Activated T-helper 17 cell treated with anti-CD3 and anti-CD28 coated beads, Interleukin-2, amount 50 U/mL, for 72 hours (primary cell): Measurements from ENCODE around the gene DNAI1. TPM values are rescaled to one million over a fixed set of nuclear protein-coding genes. Genes with fewer than 3 reads are reported as not detected.
"Not testable (repeated sequence)": the region's sequence is repeated elsewhere in the genome, so short reads cannot be mapped to it uniquely, and the experiment has no call there.

Experiments used
- ATAC-seq: fragments of 150-1000 bp; cut with Tn5 transposase; replicated peaks from 2 replicates; pipeline ENCODE4 v1.10.0; 2021; ENCODE audit warnings: mild to moderate bottlenecking, moderate library complexity
- H3K27ac Mint-ChIP-seq: one replicate; pipeline ENCODE4 v1.8.0; 2022; ENCODE audit warnings: mixed read lengths
- H3K27me3 Mint-ChIP-seq: one replicate; pipeline ENCODE4 v1.8.0; 2022; ENCODE audit warnings: mixed read lengths
- H3K36me3 Mint-ChIP-seq: one replicate; pipeline ENCODE4 v1.8.0; 2022; ENCODE audit warnings: low read depth, mild to moderate bottlenecking, mixed read lengths
- H3K4me1 Mint-ChIP-seq: one replicate; pipeline ENCODE4 v1.8.0; 2022; ENCODE audit warnings: mixed read lengths
- H3K4me3 Mint-ChIP-seq: one replicate; pipeline ENCODE4 v1.8.0; 2022; ENCODE audit warnings: mild to moderate bottlenecking, mixed read lengths
- H3K9me3 Mint-ChIP-seq: one replicate; pipeline ENCODE4 v1.8.0; 2022; ENCODE audit warnings: mixed read lengths
- total RNA-seq, 2 donors: library from RNA; stranded (reverse); gene quantifications; one replicate each; pipeline ENCODE4 v1.2.3, GENCODE V29; 2022

The DNAI1 gene
- not detected for total RNA-seq

DNA sequence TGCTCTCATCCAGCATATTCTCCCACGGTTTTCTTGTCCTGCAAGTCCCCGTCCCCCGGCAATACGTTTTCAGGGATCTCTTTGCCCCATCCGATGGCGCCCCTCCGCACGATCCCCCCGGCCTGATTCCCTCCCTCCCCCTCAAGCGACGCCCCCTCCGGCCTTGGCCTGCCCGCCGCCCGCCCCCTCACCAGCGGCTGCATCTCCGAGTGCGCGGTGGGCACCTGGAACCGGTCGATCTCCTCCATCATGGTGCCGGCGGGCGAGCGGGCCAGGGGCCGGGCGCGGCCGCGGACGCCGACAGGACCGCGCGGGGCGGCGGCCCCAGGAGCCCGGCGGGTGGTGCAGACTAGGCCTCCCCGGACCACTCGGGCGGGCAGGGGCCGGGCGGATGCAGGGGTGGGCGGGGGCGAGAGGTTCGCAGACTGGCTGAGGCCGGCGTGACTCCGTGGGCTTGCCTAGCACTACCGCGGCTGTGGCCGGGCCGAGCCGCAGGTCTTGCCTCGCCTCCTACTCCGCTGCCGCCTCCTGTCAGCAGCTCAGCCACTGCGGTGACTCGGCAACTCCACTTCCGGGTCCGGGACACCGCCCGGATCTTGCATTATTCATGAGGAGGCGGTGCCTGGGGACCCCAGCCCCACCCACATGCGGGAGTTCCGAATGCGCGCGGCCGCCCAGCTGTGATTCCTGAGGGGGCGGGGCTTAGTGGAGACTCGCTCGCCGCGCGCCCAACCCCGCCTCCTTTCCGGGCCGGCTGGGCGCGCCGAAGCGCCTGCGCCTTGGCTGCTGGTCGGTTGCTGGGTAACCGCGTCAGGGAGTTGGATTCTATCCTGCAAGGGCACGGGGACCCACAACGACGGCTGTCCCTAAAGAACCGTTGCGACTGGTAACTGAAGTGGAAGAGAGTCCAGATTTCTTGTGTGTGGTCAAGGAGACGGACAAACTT is at the start of gene DNAI1, which contains the start of gene FAM219A:
Gene DNAI1 (plus strand): TSS at position 793 of the 946 bp plus-strand sequence. CDS start 201 bp downstream, outside the sequence.
Gene FAM219A (minus strand): TSS at position 558 of the 946 bp plus-strand sequence. CDS start 307 bp downstream, at position 251.
- Mint-ChIP-seq H3K4me3 (peak within 1 kb of the TSS; percentile 90), H3K36me3 (no peaks in the 10 kb centered on the region), H3K9me3 (no peaks in the 10 kb centered on the region), H3K27me3 (peaks cover 4% of the 10 kb centered on the region), H3K4me1 (peaks cover 37% of the 10 kb centered on the region), H3K27ac (peak within 1 kb of the TSS; percentile 85)
- peak; percentile 95 for ATAC-seq

- Mint-ChIP-seq H3K4me3 (no peak overlapping the region), H3K36me3 (no peaks in the 10 kb centered on the region), H3K27me3 (no peaks in the 10 kb centered on the region), H3K27ac (no peak overlapping the region), H3K9me3 (peaks cover 4% of the 10 kb centered on the region), H3K4me1 (no peaks in the 10 kb centered on the region)
- no peak for ATAC-seq
Measured at GRCh38 chr9:34409154-34409553, 49.5 kb upstream of the DNAI1 start.

DNA sequence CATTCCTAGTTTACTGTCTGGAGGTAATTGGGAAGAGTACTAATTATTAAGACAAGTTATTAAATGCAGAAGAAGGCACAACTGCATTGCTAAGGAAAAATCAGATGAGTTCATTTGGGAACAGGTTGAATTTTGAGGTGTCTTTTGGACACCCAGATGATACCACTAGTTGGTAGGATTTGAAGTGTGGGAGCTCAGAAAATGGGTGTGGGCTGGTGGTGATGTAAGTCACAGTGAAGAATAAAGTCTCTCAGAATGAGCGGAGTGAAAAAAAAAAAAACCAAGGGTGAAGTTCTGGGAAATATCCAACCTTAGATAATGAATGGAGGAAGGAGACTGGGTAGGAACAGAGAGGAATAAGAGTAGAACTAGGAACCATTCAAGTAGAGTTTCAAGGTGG is 46.3 kb upstream of the DNAI1 start:
- H3K27me3 Mint-ChIP-seq, result no peaks in the 10 kb centered on the region
- no peaks in the 10 kb centered on the region for H3K4me1 Mint-ChIP-seq
- H3K36me3 Mint-ChIP-seq, result no peaks in the 10 kb centered on the region
- H3K4me3 Mint-ChIP-seq, result no peak overlapping the region
- peaks cover 4% of the 10 kb centered on the region for H3K9me3 Mint-ChIP-seq
- ATAC-seq, result no peak
- no peak overlapping the region for H3K27ac Mint-ChIP-seq

GRCh38 chr9:34413231-34413852 is 45.3 kb upstream of the DNAI1 start:
- H3K36me3 Mint-ChIP-seq, result no peaks in the 10 kb centered on the region
- peaks cover 4% of the 10 kb centered on the region for H3K9me3 Mint-ChIP-seq
- H3K4me1 Mint-ChIP-seq, result peaks cover 1% of the 10 kb centered on the region
- H3K4me3 Mint-ChIP-seq, result no peak overlapping the region
- no peak for ATAC-seq
- H3K27ac Mint-ChIP-seq, result no peak overlapping the region
- H3K27me3 Mint-ChIP-seq, result no peaks in the 10 kb centered on the region

GRCh38 chr9:34417734-34418133 is 40.9 kb upstream of the DNAI1 start:
- Mint-ChIP-seq H3K9me3 (peaks cover 1% of the 10 kb centered on the region), H3K27me3 (no peaks in the 10 kb centered on the region), H3K4me3 (no peak overlapping the region), H3K36me3 (no peaks in the 10 kb centered on the region), H3K4me1 (peaks cover 3% of the 10 kb centered on the region), H3K27ac (no peak overlapping the region)
- no peak for ATAC-seq

DNA sequence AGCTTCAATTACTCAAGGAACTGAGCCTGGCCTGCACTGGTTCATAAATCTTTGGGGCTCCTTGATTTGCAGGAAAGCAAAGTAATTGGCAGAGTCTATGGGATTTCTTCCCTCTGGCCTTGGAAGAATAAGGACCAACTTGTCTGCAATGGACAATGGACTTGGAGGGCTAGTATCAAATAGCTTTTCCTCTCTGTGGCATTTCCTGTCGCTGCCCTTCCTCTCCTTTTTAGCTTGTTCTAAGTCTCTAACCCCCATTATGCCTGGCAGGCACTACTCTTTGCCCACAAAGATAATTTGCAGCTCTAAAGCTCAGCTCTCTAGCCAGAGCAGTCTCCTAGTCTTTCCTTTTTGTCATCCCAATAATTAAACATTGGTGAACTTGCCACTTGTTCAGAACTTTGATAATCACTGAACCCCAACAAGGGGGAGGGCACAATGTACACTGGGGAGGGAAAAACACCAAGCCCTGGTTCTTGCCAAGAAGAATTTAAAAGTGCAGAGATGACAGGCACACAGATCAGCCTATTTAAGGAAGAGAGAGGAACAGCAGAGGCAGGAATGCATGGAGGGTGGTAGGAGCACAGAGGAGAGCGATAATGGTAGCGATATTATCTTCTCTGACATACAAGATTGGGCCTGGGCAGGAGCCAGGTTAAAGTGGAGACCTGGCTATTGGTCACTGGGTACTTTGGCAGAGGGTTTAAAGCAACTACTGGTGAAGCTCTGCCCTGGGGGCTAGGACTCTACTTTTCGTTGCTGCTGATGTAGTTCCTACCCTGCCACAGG is 38.7 kb upstream of the DNAI1 start:
- Mint-ChIP-seq H3K4me3 (no peak overlapping the region), H3K9me3 (no peaks in the 10 kb centered on the region), H3K27me3 (no peaks in the 10 kb centered on the region), H3K36me3 (no peaks in the 10 kb centered on the region), H3K27ac (no peak overlapping the region), H3K4me1 (peaks cover 3% of the 10 kb centered on the region)
- no peak for ATAC-seq

GRCh38 chr9:34426347-34427074 is 32.1 kb upstream of the DNAI1 start:
- no peaks in the 10 kb centered on the region for H3K9me3 Mint-ChIP-seq
- no peaks in the 10 kb centered on the region for H3K36me3 Mint-ChIP-seq
- H3K4me3 Mint-ChIP-seq, result no peak overlapping the region
- H3K4me1 Mint-ChIP-seq, result no peaks in the 10 kb centered on the region
- ATAC-seq, result no peak
- peak overlapping the region; percentile 48 for H3K27ac Mint-ChIP-seq
- H3K27me3 Mint-ChIP-seq, result no peaks in the 10 kb centered on the region

GRCh38 chr9:34428325-34428958 is 30.2 kb upstream of the DNAI1 start:
- ATAC-seq, result no peak
- no peaks in the 10 kb centered on the region for H3K27me3 Mint-ChIP-seq
- no peaks in the 10 kb centered on the region for H3K36me3 Mint-ChIP-seq
- no peak overlapping the region for H3K4me3 Mint-ChIP-seq
- no peaks in the 10 kb centered on the region for H3K9me3 Mint-ChIP-seq
- H3K27ac Mint-ChIP-seq, result no peak overlapping the region
- no peaks in the 10 kb centered on the region for H3K4me1 Mint-ChIP-seq

DNA sequence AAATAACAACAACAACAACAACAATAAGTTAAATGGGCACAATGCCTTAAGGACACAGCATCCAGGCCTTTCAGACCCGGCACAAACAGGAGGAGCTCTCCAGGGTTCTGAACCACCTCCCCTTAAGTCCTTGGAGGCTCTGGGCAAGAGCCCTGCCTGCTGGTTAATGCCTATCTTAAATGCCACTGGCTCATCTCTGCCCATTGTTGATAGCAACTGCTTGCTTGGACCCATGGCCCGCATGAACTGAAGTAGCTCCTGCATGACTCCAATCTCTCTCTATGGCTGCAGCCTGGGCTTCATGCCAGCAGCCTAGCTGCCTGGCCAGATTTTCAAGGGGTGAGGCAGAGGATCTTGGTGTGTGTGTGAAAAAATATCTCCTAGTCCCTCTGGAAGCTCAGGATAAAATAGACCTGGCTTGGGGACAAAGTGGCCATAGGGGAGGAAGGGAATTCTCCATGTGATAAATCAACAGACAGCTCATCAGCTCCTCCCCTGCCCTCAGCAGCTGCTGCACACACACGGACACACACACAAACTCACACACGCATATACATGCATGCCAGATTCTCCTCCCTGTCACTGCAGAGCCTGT is 27.7 kb upstream of the DNAI1 start:
- Mint-ChIP-seq H3K36me3 (no peaks in the 10 kb centered on the region), H3K4me1 (no peaks in the 10 kb centered on the region), H3K27ac (no peak overlapping the region), H3K4me3 (no peak overlapping the region), H3K27me3 (no peaks in the 10 kb centered on the region), H3K9me3 (no peaks in the 10 kb centered on the region)
- ATAC-seq, result no peak

GRCh38 chr9:34431667-34432066 is 26.9 kb upstream of the DNAI1 start:
- Mint-ChIP-seq H3K36me3 (no peaks in the 10 kb centered on the region), H3K4me1 (no peaks in the 10 kb centered on the region), H3K9me3 (no peaks in the 10 kb centered on the region), H3K27ac (no peak overlapping the region), H3K27me3 (no peaks in the 10 kb centered on the region), H3K4me3 (no peak overlapping the region)
- ATAC-seq, result no peak

DNA sequence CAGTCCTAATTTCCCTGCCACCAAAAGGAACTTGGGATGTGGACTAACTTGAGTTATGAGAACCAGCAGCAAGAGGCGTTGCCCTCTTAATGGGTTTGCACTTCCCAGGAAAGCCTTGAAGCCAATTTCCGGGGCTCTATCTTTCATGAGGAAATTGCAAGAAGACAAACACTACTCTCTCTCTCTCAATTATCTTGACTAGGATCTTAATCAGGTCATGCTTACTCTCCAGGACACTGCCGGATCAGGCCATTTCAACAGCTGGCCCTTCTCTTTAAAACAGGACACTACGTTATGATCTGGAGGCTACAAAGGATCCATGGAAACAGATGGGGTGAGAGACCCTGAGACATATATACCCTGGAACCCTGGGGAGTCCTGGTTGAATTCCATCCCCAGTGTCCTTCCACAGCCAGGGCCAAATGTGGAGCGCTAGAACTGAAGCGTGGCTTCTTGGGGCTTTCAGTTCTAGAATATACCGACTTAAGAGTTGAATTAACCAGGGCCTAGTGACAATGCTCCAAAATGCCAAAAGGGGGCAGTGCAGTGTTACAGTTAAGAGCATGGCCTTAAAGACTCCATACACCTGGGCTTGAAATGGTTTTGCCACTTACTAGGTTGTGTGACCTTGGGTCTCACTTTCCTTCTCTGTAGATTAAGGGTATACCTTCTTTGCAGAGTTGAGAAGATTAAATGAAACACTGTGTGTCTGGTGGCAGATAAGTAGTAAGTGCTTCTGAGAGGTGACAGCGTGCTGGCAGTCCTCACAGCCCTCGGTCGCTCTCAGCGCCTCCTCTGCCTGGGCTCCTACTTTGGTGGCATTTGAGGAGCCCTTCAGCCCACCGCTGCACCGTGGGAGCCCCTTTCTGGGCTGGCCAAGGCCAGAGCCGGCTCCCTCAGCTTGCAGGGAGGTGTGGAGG is 21.3 kb upstream of the DNAI1 start:
- ATAC-seq, result peak; percentile 84

GRCh38 chr9:34437926-34438307 is 20.7 kb upstream of the DNAI1 start:
- not testable (repeated sequence) for ATAC-seq, H3K4me3 Mint-ChIP-seq, H3K9me3 Mint-ChIP-seq, H3K27ac Mint-ChIP-seq, H3K27me3 Mint-ChIP-seq, H3K36me3 Mint-ChIP-seq, H3K4me1 Mint-ChIP-seq

More for the DNA sequence above, 21.3 kb upstream of the DNAI1 start:
- Mint-ChIP-seq H3K27ac (no peak overlapping the region), H3K9me3 (no peaks in the 10 kb centered on the region), H3K27me3 (no peaks in the 10 kb centered on the region), H3K4me1 (peaks cover 5% of the 10 kb centered on the region), H3K36me3 (no peaks in the 10 kb centered on the region), H3K4me3 (no peak overlapping the region)
